NCI-H524 treated with DMSO at 0.1 percent for 48 hours (cell line): Measurements from ENCODE around the gene TCTA.
"Not testable (repeated sequence)": the region's sequence is repeated elsewhere in the genome, so short reads cannot be mapped to it uniquely, and the experiment has no call there.

Source experiments
- DNase-seq: peaks from one replicate; lab custom pipeline; 2025; lab: John Stamatoyannopoulos, UW

The TCTA gene

DNA sequence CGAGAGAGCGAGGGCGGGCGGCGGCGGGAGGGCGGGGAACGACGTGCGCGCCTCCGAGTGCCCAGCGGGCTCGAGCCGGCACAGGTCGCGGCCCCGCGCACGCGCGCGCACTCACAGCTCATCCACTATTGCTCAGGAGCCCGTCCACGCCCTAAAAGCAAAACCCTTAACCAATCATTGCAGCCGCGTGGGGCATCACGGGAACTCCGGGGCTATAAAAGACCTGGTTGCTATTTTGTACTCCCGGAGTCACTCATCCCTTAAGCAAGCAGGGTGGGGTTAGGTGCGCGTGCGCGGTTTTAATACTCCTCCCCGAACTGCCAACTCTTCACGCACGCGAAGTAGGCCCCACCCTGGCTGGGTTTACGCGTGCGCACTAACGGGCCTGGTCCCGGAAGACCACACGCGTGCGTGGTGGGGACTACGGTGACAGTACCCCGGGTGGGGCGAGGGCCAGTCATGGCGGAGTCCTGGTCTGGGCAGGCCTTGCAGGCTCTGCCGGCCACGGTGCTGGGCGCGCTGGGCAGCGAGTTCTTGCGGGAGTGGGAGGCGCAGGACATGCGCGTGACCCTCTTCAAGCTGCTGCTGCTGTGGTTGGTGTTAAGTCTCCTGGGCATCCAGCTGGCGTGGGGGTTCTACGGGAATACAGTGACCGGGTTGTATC, at the start of gene TCTA, which contains the start of gene RHOA:
TSS of gene TCTA (plus strand) at position 456 of the 664 bp plus-strand sequence. CDS start at position 460, 4 bp downstream.
TSS of gene RHOA (minus strand) at position 9 of the 664 bp plus-strand sequence. CDS start 36,387 bp downstream, outside the sequence.
- peak; percentile 90 for DNase-seq

DNA sequence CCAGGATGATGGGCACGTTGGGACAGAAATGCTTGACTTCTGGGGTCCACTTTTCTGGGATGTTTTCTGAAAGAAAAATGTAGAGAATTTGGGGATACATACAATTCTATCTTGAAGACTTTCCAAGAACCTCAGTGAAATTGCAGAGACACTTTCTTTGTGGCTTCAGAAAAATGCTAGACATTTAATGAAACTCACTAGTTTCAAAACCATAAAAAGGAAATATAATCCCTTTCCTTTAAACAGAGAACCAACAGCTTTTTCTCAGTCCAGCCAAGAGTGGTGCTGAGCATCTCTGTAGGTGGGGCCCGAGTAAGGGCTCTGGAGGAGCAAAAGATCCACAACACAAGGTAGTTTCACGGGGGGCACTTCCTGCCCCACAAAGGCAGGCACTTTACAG, 49.7 kb upstream of the TCTA start:
- DNase-seq, result no peak

DNA sequence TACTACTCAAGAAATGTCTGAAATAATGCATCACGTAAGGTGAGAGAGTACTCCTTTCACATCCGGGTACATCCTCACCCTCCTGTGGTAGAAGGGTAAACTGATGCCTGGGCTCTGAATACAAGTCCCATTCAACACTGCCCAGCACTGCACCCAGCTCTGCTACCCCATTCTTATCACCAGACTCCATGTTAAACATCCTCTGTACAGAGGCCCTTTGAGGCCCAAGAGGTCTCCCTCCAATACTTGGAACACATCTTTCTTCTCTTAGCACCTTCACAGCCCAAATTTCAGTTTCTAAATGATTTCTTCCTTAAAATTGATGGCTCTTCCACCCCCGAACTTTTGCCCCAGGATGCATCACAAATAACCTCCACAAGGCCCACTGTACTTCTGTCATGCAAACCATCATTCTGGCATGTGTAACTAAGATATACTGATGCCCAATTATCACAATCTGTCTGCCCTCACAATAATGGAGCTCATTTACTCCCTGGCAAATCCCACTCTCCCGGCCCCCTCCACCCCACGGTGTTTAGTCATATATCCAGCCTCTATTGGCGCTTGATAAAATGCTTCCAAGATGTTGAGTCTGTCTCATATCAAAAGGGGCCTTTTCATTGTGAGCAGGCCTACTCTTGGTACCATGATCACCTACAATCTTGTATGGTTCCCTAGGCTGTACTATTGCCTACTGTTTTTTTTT, 41.5 kb upstream of the TCTA start:
- DNase-seq, result no peak

GRCh38 chr3:49371946-49372345, 40.3 kb upstream of the TCTA start:
- no peak for DNase-seq

DNA sequence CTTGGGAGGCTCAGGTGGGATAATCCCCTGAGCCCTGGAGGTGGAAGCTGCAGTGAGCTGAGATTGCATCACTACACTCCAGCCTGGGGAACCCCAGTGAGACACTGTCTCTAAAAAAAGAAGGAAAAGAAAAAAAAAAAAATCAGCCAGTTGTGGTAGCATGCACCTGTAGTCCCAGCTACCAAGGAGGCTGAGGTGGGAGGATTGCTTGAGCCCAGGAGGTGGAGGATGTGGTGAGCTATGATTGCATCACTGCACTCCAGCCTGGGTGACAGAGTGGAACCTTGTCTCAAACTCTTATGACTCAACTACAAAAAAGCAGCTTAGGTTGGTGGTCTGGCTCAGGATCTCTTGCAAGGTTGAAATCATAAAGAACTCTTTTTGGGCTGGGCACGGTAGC, 34.7 kb upstream of the TCTA start:
- DNase-seq, result no peak

DNA sequence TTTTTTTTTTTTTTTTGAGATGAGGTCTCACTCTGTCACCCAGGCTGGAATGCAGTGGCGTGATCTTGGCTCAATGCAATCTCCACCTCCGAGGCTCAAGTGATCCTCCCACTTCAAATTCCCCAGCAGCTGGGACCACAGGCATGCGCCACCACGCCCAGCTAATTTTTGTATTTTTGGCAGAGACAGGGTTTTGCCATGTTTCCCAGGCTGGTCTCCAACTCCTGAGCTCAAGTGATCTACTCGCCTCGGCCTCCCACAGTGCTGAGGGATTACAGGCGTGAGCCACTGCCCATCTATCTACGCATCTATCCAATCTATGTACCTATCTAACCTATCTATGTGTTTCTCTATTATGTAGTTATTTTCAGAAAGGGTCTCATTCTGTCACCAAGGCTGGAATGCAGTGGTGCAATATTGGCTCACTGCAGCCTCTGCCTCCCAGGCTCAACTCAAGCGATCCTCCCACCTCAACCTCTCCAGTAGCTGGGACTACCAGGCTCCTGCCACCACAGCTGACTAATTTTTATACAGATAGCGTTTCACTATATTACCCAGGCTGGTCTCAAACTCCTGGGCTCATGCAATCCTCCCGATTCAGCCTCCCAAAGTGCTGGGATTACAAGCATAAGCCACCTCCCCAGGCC, 33.9 kb upstream of the TCTA start:
- DNase-seq, result no peak

GRCh38 chr3:49383387-49383786, 28.8 kb upstream of the TCTA start:
- DNase-seq, result no peak

GRCh38 chr3:49385617-49386016, 26.6 kb upstream of the TCTA start:
- DNase-seq, result no peak

DNA sequence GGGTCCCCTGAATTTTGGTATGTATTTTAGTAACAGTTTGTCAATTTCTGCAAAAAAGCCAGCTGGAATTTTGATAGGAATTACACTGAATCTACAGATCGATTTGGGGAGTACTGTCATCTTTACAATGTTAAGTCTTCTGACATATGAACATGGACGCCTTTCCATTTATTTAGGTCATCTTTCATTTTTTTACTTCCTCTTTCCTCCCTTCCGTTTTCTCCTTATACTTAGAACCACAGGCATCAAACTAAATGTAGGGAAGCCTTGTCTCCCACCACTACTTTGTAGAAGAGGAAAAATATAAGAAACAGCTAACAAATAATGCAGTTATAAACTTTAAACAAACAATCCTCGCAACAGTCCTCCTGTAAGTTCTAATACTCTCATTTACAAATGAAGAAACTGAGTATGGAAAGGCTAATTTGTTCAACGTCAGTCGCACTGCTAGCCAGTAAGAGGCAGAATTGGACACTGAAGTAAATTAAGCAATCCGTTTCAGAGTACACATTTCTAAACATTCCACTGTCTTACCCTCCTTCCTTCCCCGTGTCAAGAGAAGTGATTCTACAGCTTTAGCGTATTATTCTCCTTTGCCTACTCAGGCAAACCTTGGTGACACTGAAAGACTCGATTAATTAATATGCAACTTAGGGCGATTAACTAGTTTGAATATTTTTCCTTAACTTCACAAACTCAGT, 26.0 kb upstream of the TCTA start:
- no peak for DNase-seq

DNA sequence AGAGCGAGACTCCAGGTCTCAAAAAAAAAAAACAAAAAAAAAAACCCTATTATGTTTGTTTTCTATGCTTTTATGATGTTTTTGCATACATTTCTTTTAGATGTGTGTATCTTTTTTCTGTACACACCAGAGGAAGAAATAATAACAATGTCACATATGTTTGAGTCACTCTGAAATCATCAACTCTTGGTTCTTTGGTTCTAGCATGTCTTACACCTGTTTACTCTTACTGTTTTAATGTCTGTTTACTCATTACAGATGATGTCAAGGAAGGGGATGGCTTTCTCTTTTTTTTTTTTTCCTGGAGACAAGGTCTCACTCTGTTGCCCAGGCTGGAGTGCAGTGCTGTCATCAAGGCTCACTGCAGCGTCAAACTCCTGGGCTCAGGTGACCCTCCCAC, 24.5 kb upstream of the TCTA start:
- DNase-seq, result no peak

DNA sequence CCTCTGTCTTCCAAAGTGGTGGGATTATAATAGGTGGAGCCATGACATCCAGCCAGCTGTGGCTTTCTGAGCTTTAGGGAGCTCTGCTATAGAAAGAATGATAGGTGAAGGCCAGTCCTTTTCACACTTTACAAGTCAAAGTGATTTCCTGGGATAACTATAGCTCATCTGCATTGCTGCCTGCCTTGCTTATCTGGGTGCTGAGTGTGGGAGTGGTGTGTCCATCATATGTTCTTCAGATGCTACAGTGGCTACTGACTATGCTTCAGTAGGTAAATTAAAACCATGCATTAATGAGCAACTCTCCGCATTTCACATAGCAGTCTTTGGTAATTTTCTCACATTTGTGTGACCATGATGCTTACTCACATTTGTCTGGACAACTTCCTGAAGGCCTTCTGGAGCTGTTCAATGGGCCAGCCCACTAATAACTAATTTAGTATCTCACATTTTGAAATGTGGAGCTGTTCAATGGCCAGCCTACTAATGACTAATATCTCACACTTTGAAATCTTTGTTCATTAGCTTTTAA, 23.9 kb upstream of the TCTA start:
- DNase-seq, result no peak

- no peak for DNase-seq
Measured at GRCh38 chr3:49389297-49389696, 22.9 kb upstream of the TCTA start.

- not testable (repeated sequence) for DNase-seq
Measured at GRCh38 chr3:49391310-49391709, 20.9 kb upstream of the TCTA start.

DNA sequence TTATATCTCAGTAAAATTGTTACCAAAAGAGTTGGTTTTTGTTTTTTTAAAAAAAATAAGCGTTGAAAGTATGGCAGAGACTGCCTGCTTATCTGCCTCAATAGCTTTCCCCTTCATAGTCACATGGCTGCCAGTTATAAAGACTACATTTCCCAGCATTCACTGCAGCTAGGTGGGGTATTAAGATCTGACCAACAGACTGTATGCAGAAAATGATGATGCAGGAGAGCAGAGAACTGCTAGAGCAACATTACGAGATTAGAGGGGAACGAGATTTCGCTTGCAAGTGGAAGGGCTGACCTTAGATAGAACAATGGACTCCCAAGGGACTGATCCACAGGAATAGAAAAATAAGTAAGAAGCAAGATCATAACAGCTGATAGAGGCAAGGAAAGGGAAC, 14.8 kb upstream of the TCTA start:
- DNase-seq, result no peak

- DNase-seq, result no peak
Measured at GRCh38 chr3:49399461-49399860, 12.8 kb upstream of the TCTA start.

DNA sequence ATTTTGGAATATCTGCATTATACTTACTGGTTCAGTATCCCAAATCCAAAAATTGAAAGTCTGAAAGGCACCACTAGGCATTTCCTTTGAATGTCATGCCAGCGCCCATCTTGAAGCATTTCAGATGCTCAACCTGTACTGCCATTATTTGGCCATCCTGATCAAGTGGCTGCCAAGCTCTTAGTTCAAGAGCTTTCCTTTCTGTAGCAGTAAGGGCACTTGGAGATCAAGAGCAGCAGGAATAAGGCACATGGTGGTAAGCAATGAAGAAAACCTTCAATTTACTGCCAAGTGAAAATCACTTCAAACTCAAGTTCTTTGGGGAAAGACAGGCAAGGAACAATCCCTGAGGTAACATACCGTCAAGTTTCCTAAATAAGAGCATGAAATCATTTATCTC, 10.5 kb upstream of the TCTA start:
- DNase-seq, result no peak

GRCh38 chr3:49403891-49404290, 8.3 kb upstream of the TCTA start:
- no peak for DNase-seq

- DNase-seq, result not testable (repeated sequence)
Measured at GRCh38 chr3:49405570-49405969, 6.7 kb upstream of the TCTA start.

DNA sequence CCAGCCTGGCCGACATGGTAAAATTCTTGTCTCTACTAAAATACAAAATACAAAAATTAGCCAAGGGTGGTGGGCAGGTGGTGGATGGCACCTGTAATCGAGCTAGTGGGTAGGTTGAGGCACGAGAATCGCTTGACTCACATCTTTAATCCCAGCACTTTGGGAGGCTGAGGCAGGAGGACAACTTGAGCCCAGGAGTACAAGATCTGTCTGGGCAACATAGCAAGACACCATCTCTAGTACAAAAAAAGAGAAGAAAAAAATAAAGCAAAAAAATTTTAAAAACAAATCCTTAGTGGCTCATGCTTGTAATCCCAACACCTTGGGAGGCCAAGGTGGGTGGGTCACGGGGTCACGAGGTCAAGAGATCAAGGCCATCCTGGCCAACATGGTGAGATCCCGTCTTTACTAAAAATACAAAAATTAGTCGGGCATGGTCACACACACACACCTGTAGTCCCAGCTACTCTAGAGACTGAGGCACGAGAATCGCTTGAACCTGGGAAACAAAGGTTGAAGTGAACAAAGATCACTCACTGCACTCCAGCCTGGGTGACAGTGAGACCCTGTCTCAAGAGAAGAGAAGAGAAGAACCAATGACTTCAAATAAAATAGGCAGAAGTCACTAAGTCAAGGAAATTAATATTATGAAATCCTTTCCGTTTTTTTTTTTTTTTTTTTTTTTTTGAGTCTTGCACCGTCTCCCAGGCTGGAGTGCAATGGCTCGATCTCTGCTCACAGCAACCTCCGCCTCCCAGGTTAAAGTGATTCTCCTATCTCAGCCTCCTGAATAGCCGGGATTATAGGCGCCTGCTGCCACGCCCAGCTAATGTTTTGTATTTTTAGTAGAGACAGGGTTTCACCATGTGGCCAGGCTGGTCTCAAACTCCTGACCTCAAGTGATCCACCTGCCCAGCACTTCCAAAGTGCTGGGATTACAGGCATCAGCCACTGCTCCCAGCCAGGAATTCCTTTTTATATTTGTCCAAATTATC, 5.4 kb upstream of the TCTA start:
- no peak for DNase-seq

DNA sequence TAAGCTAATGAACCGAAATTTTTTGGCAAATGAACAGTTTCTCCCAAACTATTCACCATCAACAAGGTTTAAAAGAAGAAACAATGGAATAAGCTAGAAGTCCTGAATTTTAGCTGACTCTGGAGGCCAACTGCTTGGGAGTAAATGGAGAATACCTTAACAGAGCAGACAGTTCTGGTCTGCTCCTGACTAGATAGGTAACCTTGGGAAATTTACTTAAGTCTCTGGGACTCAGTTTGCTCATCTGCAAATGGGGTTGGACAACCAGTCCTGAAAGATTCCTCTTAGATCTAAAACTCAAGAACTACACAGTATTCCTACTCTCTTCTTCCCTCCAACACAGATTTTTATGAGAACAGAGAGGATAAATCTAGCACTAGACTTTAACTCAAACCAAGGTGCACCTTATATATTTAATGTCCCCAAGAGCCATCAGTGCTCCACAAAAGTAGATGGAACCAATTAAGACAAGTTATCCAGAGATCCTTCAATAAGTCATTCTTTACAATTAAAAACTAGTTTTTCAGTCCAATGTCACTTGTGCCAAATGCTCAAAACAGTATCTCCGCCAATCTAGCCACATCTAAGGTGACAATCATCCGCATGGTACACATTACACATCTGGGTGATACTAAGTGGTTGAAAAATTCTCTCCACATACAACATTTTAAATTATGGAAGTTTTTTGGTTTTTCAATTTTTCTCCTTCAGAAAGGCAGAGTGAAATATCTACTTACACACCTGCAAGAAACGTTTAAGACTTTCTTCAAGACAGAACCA, 2.0 kb upstream of the TCTA start:
- DNase-seq, result no peak
